ENCODE measurements around the gene FREY1.

- TF ChIP-seq TAF1 (IDR thresholded peaks at IDR 0.05; ENCODE audit: borderline replicate concordance, low read depth, low read length) (no peak), POLR2A (IDR thresholded peaks at IDR 0.05; ENCODE audit: low read depth, low read length) (no peak), POLR2AphosphoS5 (IDR thresholded peaks at IDR 0.05; ENCODE audit: low read depth, low read length) (no peak)
These were observed 29.5 kb upstream of the FREY1 start for GRCh38 chr11:45936511-45937054.

All from GM12892 (cell line).